Transverse colon (tissue), 4 donors: ENCODE data around the gene PRTFDC1.

Experiments used
- EP300 ChIP-seq: sonication (generic); formaldehyde crosslinking; IDR thresholded peaks from one replicate; pipeline ENCODE4 v1.6.1; 2017; ENCODE audit warnings: antibody characterized with exemption, low read depth
- POLR2AphosphoS5 ChIP-seq, 3 donors: sonication (generic); formaldehyde crosslinking; IDR thresholded peaks; one replicate each; pipeline ENCODE4 v1.6.1; 2016; ENCODE audit warnings: antibody characterized with exemption in 3 of 3
- TF ChIP-seq, protein P1 (sequence below), 5 experiments: fragments of 200-600 bp in 3 of 5; fragments of 450-650 bp in 2 of 5; sonication (generic) in 3 of 5; IDR thresholded peaks; 1 replicate in 2 of 5; 2 replicates in 3 of 5; pipeline ENCODE4 v1.5.1; 2016 to 2017; ENCODE audit warnings: antibody characterized with exemption in 5 of 5, inconsistent platforms in 3 of 5, mild to moderate bottlenecking in 2 of 5, moderate library complexity in 1 of 5

GRCh38 chr10:24854256-24854655 is 98.2 kb downstream of the PRTFDC1 start:
- TF ChIP-seq, protein P1, sequence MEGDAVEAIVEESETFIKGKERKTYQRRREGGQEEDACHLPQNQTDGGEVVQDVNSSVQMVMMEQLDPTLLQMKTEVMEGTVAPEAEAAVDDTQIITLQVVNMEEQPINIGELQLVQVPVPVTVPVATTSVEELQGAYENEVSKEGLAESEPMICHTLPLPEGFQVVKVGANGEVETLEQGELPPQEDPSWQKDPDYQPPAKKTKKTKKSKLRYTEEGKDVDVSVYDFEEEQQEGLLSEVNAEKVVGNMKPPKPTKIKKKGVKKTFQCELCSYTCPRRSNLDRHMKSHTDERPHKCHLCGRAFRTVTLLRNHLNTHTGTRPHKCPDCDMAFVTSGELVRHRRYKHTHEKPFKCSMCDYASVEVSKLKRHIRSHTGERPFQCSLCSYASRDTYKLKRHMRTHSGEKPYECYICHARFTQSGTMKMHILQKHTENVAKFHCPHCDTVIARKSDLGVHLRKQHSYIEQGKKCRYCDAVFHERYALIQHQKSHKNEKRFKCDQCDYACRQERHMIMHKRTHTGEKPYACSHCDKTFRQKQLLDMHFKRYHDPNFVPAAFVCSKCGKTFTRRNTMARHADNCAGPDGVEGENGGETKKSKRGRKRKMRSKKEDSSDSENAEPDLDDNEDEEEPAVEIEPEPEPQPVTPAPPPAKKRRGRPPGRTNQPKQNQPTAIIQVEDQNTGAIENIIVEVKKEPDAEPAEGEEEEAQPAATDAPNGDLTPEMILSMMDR (IDR thresholded peaks at IDR 0.05) = no peak
- no peak for TF ChIP-seq POLR2AphosphoS5 (IDR thresholded peaks at IDR 0.05)
- no peak for TF ChIP-seq EP300
